GM19455 (cell line): ENCODE data around the gene LGMN.
A peak's percentile ranks its signal among the peaks of the same experiment; 100 is the strongest.

Experiments used
- ATAC-seq: cut with Tn5 transposase; IDR thresholded peaks from one replicate; pipeline ENCODE4 v1.9.1; 2021; ENCODE audit not compliant: unreplicated experiment

Gene LGMN

GRCh38 chr14:92679246-92679645, 69.2 kb downstream of the LGMN start:
- no peak for ATAC-seq

GRCh38 chr14:92678766-92679165, 69.7 kb downstream of the LGMN start:
- ATAC-seq: no peak

- no peak for ATAC-seq
Measured at GRCh38 chr14:92677955-92678354, 70.5 kb downstream of the LGMN start.

GRCh38 chr14:92677087-92677668, 71.2 kb downstream of the LGMN start:
- peak; percentile 67 for ATAC-seq

- ATAC-seq: no peak
Measured at GRCh38 chr14:92676403-92677086, 71.9 kb downstream of the LGMN start.

GRCh38 chr14:92675976-92676375, 72.5 kb downstream of the LGMN start:
- no peak for ATAC-seq

GRCh38 chr14:92675421-92675820, 73.0 kb downstream of the LGMN start:
- no peak for ATAC-seq

- no peak for ATAC-seq
Measured at GRCh38 chr14:92673601-92674150, 74.8 kb downstream of the LGMN start.

- no peak for ATAC-seq
Measured at GRCh38 chr14:92670643-92671366, 77.6 kb downstream of the LGMN start.

- no peak for ATAC-seq
Measured at GRCh38 chr14:92670160-92670559, 78.3 kb downstream of the LGMN start.

- ATAC-seq: no peak
Measured at GRCh38 chr14:92668276-92668973, 80.0 kb downstream of the LGMN start.

- no peak for ATAC-seq
Measured at GRCh38 chr14:92666251-92666650, 82.2 kb downstream of the LGMN start.

GRCh38 chr14:92665661-92666110, 82.7 kb downstream of the LGMN start:
- ATAC-seq: no peak

GRCh38 chr14:92663049-92663448, 85.4 kb downstream of the LGMN start:
- ATAC-seq: no peak

GRCh38 chr14:92660571-92660970, 87.9 kb downstream of the LGMN start:
- no peak for ATAC-seq

- ATAC-seq: no peak
Measured at GRCh38 chr14:92659765-92660561, 88.5 kb downstream of the LGMN start.

GRCh38 chr14:92658684-92659083, 89.7 kb downstream of the LGMN start:
- no peak for ATAC-seq

GRCh38 chr14:92658160-92658559, 90.3 kb downstream of the LGMN start:
- no peak for ATAC-seq

- ATAC-seq: no peak
Measured at GRCh38 chr14:92657457-92658142, 90.8 kb downstream of the LGMN start.
